Activated CD4-positive, alpha-beta T cell treated with anti-CD3 and anti-CD28 coated beads for 36 hours (primary cell): ENCODE results near the gene PNPO. TPM values are rescaled to one million over a fixed set of nuclear protein-coding genes. Genes with fewer than 3 reads are reported as not detected.

Experiments used
- ATAC-seq: fragments of 200-7000 bp; cut with Tn5 transposase; one replicate; pipeline ENCODE4 v1.10.0; 2021; ENCODE audit warnings: mild to moderate bottlenecking, moderate library complexity
- CTCF ChIA-PET: fragments of 350-600 bp; sonication (Branson Sonifier 250); formaldehyde crosslinking; loops from one replicate; lab custom pipeline; 2021; ENCODE audit warnings: antibody characterized with exemption; lab: Charles Lee
- POLR2A ChIA-PET: fragments of 350-600 bp; sonication (Branson Sonifier 250); formaldehyde crosslinking; loops from one replicate; lab custom pipeline; 2021; ENCODE audit warnings: antibody characterized with exemption, inconsistent platforms; lab: Charles Lee
- DNase-seq: peaks from one replicate; pipeline ENCODE4 v3.0.0-alpha.2; 2020
- H3K27ac Mint-ChIP-seq: one replicate; pipeline ENCODE4 v1.8.0; 2021; ENCODE audit warnings: mixed read lengths
- H3K27me3 Mint-ChIP-seq: one replicate; pipeline ENCODE4 v1.8.0; 2021; ENCODE audit warnings: mixed read lengths
- H3K36me3 Mint-ChIP-seq: one replicate; pipeline ENCODE4 v1.8.0; 2021; ENCODE audit warnings: low read depth, mixed read lengths
- H3K4me1 Mint-ChIP-seq: one replicate; pipeline ENCODE4 v1.8.0; 2021; ENCODE audit warnings: mixed read lengths
- H3K4me3 Mint-ChIP-seq: one replicate; pipeline ENCODE4 v1.8.0; 2021; ENCODE audit warnings: mild to moderate bottlenecking, moderate library complexity, mixed read lengths
- H3K9me3 Mint-ChIP-seq: one replicate; pipeline ENCODE4 v1.8.0; 2021; ENCODE audit warnings: low read depth, mixed read lengths
- intact Hi-C, 2 experiments: fragments of 100-400 bp; cut with DNase I in 1 of 2; cut with micrococcal nuclease in 1 of 2; formaldehyde crosslinking; loops; one replicate each; pipeline versions ENCODE4 v1.14.2 to v1.15.1; 2022 to 2024; cut with DNase I, micrococcal nuclease
- total RNA-seq, 2 experiments: library from RNA; stranded (reverse); gene quantifications; one replicate each; pipeline ENCODE4 v1.2.3, GENCODE V29; 2021

The PNPO gene
- total RNA-seq, 2 experiments from 2014 or later = 29.7 to 41.0 TPM

DNA sequence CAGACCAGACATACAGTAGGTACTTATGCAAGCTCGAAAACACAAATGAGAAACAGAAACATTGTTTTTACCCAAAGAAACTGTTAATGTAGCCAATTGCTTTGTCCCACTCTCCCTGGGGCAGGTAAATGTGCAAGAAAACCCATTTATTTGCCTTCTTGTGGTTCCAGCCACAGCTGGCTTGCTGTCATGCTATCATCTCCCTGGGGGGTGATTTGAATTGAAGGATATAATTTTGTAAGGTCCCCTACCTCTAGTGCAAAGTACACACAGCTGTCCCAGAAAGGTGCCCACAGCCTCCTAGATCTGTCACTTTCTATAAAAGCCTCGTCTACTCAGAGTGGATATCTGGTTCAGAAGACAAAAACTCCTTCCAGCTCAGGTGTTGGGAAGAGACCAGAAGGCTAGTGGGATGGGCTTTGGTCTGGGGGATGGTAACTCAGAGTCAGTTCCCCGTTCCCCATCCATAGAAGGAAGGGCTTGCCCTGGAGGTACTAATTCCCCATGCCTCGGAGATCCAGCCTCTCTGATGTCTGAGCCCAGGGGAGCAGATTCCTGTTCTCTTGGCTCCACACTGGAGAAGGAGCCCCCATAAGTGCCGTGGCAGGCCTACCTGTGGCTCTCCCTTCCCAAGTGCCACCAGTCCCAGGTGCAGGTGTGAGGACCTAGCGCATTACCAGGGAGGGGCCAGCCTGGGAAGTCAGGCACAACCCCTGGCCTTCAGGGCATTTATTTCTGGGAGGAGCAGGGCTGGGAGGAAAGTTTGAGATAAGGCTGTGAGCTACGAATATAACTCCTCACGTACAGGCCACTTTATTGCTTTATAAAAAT, 18.7 kb downstream of the PNPO start:
- intact Hi-C loops = loop anchor here in 1 of 2 experiments (5.0 kb wide), 1 partner anchor 322 kb away; no protein-coding TSS in a partner anchor
- Mint-ChIP-seq H3K4me3 (no peak overlapping the region), H3K36me3 (no peaks in the 10 kb centered on the region), H3K27me3 (no peaks in the 10 kb centered on the region), H3K4me1 (no peaks in the 10 kb centered on the region), H3K27ac (no peak overlapping the region), H3K9me3 (no peaks in the 10 kb centered on the region)
- POLR2A ChIA-PET = interaction anchor here (0.6 kb wide), 2 partner anchors 28 to 850 kb away, joined by 3 to 4 read pairs; no protein-coding TSS in a partner anchor
- DNase-seq (no peak), ATAC-seq (no peak)
- CTCF ChIA-PET = interaction anchor here (0.7 to 2.1 kb wide), 4 partner anchors 9 to 13 kb away, joined by 3 to 19 read pairs (median 4); partner anchors contain the start of gene CDK5RAP3

GRCh38 chr17:47961406-47961805, 20.0 kb downstream of the PNPO start:
- intact Hi-C loops = loop anchor here in 1 of 2 experiments (5.0 kb wide), 1 partner anchor 321 kb away; no protein-coding TSS in a partner anchor
- Mint-ChIP-seq H3K36me3 (no peaks in the 10 kb centered on the region), H3K4me1 (no peaks in the 10 kb centered on the region), H3K9me3 (no peaks in the 10 kb centered on the region), H3K27me3 (no peaks in the 10 kb centered on the region), H3K4me3 (no peak overlapping the region), H3K27ac (no peak overlapping the region)
- DNase-seq = no peak
- ATAC-seq = no peak
- CTCF ChIA-PET = interaction anchor here (0.6 to 1.5 kb wide), 4 partner anchors 11 to 353 kb away, joined by 3 to 7 read pairs (median 3); no protein-coding TSS in a partner anchor
- POLR2A ChIA-PET = no interaction called here

GRCh38 chr17:47962901-47963300, 21.5 kb downstream of the PNPO start:
- POLR2A ChIA-PET = no interaction called here
- Mint-ChIP-seq H3K27me3 (no peaks in the 10 kb centered on the region), H3K4me3 (no peak overlapping the region), H3K4me1 (no peaks in the 10 kb centered on the region), H3K9me3 (no peaks in the 10 kb centered on the region), H3K27ac (no peak overlapping the region), H3K36me3 (no peaks in the 10 kb centered on the region)
- intact Hi-C loops = loop anchor here in 1 of 2 experiments (5.0 kb wide), 1 partner anchor 319 kb away; no protein-coding TSS in a partner anchor
- CTCF ChIA-PET = interaction anchor here (1.5 kb wide), 1 partner anchor 13 kb away, joined by 7 read pairs; no protein-coding TSS in a partner anchor
- no peak for ATAC-seq
- no peak for DNase-seq

DNA sequence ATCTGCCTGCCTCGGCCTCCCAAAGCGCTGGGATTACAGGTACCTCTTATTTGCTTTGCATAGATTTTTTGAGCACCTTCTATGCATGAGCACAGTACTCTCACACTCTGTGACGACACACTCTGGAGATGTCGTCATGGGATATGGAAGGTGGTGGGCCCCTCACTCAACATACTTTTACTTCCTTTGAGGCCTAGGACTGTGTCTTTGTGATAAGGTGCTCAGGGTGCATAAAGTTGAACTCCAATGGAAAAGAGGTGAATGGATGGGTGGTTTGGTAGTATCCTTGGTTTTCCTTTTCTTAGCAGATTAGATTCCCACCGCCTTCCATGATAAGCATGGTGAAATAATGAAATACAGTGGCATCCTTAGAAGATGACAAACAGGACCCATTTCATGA, 23.5 kb downstream of the PNPO start:
- Mint-ChIP-seq H3K36me3 (no peaks in the 10 kb centered on the region), H3K27ac (no peak overlapping the region), H3K9me3 (no peaks in the 10 kb centered on the region), H3K4me3 (no peak overlapping the region), H3K27me3 (no peaks in the 10 kb centered on the region), H3K4me1 (peaks cover 2% of the 10 kb centered on the region)
- ChIA-PET CTCF (interaction anchor here (0.8 to 2.5 kb wide), 3 partner anchors 18 to 295 kb away, joined by 3 to 7 read pairs (median 3); partner anchors contain the start of gene PNPO), POLR2A (no interaction called here)
- intact Hi-C loops = loop anchor here in 1 of 2 experiments (5.0 kb wide), 1 partner anchor 317 kb away; no protein-coding TSS in a partner anchor
- no peak for DNase-seq
- no peak for ATAC-seq

GRCh38 chr17:47966079-47966519, 24.7 kb downstream of the PNPO start:
- Mint-ChIP-seq H3K4me3 (no peak overlapping the region), H3K27me3 (no peaks in the 10 kb centered on the region), H3K27ac (no peak overlapping the region), H3K4me1 (peaks cover 9% of the 10 kb centered on the region), H3K9me3 (no peaks in the 10 kb centered on the region), H3K36me3 (no peaks in the 10 kb centered on the region)
- CTCF ChIA-PET = interaction anchor here (0.6 to 8.2 kb wide), 2 partner anchors 20 to 33 kb away, joined by 3 to 222 read pairs; partner anchors contain the start of gene PNPO
- ATAC-seq (no peak), DNase-seq (no peak)
- intact Hi-C loops = no loop called here
- POLR2A ChIA-PET = no interaction called here

- H3K27me3 Mint-ChIP-seq = no peaks in the 10 kb centered on the region
- peaks cover 19% of the 10 kb centered on the region for H3K4me1 Mint-ChIP-seq
- H3K9me3 Mint-ChIP-seq = no peaks in the 10 kb centered on the region
- no peak overlapping the region for H3K4me3 Mint-ChIP-seq
- POLR2A ChIA-PET = no interaction called here
- CTCF ChIA-PET = interaction anchor here (1.0 to 8.2 kb wide), 4 partner anchors 11 to 137 kb away, joined by 3 to 222 read pairs (median 15); partner anchors contain the start of gene PNPO
- H3K36me3 Mint-ChIP-seq = no peaks in the 10 kb centered on the region
- no peak overlapping the region for H3K27ac Mint-ChIP-seq
- intact Hi-C loops = no loop called here
- ATAC-seq (no peak), DNase-seq (no peak)
Observed at GRCh38 chr17:47967607-47968252, 26.4 kb downstream of the PNPO start.

DNA sequence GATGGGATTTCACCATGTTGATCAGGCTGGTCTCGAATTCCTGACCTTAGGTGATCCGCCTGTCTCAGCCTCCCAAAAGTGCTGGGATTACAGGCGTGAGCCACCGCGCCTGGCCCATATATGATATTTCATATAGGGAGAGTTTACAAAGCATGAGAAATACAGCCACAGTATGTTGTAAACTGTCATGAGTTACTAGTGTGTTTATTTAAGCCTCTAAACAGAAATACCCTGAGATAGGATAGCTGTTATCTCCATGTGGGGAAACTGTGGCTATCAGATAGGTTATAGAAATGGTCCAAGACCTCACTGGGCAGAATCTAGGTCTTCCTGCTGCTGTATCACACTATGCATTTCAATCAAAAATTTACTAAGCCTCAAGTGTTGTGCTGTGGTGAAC, 27.5 kb downstream of the PNPO start:
- Mint-ChIP-seq H3K27ac (no peak overlapping the region), H3K36me3 (peaks cover 1% of the 10 kb centered on the region), H3K9me3 (no peaks in the 10 kb centered on the region), H3K4me3 (no peak overlapping the region), H3K27me3 (no peaks in the 10 kb centered on the region), H3K4me1 (peaks cover 21% of the 10 kb centered on the region)
- no peak for ATAC-seq
- ChIA-PET POLR2A (interaction anchor here (3.3 kb wide), 1 partner anchor 73 kb away, joined by 22 read pairs; the partner anchor contains the start of gene SP2), CTCF (interaction anchor here (0.6 to 8.2 kb wide), 8 partner anchors 11 to 138 kb away, joined by 3 to 222 read pairs (median 8); partner anchors contain the start of genes PNPO and SCRN2)
- DNase-seq = no peak
- intact Hi-C loops = no loop called here

GRCh38 chr17:47969930-47970724, 28.8 kb downstream of the PNPO start:
- Mint-ChIP-seq H3K27me3 (no peaks in the 10 kb centered on the region), H3K4me1 (peaks cover 21% of the 10 kb centered on the region), H3K9me3 (no peaks in the 10 kb centered on the region), H3K27ac (peak overlapping the region; percentile 69), H3K4me3 (peak overlapping the region; percentile 97), H3K36me3 (peaks cover 13% of the 10 kb centered on the region)
- ChIA-PET POLR2A (interaction anchor here (0.8 to 3.3 kb wide), 4 partner anchors 20 to 75 kb away, joined by 6 to 22 read pairs (median 11); partner anchors contain the start of genes PNPO and SP2), CTCF (interaction anchor here (0.6 to 8.2 kb wide), 30 partner anchors 9 to 640 kb away, joined by 3 to 222 read pairs (median 4); partner anchors contain the start of genes PNPO, PRR15L, SCRN2 and SP2)
- ATAC-seq = no peak
- intact Hi-C loops = loop anchor here (1.0 to 2.0 kb wide), 11 partner anchors 21 to 321 kb away; partner anchors contain the start of genes NFE2L1 (in 2 of the 2), PNPO (in 2 of the 2), SCRN2 (in 2 of the 2) and SP2 (in 2 of the 2)
- no peak for DNase-seq

DNA sequence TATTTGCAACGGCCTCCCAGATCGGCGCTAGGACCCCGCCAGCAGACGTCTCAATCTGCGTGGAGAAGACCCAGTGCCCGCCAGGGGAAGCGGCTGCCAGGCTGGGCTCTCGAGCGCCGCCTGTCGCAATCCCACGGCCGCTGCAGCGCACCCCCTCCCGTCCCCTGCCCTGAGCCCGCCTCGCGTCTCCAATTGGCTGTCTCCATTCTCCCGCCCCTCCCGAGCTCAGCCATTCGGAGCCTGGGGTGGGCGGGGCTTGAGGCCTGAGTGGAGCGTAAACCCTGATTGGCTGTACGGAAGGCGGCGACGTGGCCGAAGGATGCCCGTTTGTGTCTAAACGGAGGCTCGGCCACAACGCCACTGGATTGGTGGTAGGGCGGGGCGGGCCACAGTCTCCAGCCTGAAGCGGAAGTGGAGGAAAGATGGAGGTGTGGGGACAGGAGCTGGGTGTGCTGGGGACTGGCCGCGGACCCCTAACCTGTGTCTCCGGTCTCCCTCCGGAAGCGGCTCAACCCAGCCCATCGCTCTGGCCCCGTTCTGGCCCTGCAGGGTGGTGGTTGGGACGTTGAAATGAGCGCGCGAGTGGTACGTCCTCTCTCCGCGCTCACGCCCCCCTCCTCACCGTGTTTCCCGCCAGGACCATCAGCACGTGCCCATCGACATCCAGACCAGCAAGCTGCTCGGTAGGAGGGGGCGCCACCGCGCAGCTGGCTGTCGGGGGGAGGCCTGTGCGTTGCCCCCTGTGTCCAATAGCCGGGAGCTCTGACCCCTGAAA, 29.5 kb downstream of the PNPO start, which contains the start of gene CDK5RAP3:
TSS of gene CDK5RAP3 (plus strand) at position 389 of the 775 bp plus-strand sequence. CDS start at position 423, 34 bp downstream.
- no peaks in the 10 kb centered on the region for H3K9me3 Mint-ChIP-seq
- peaks cover 18% of the 10 kb centered on the region for H3K36me3 Mint-ChIP-seq
- H3K4me1 Mint-ChIP-seq = peaks cover 21% of the 10 kb centered on the region
- intact Hi-C loops = loop anchor here (1.0 to 2.0 kb wide), 11 partner anchors 22 to 322 kb away; partner anchors contain the start of genes NFE2L1 (in 2 of the 2), PNPO (in 2 of the 2), SCRN2 (in 2 of the 2) and SP2 (in 2 of the 2)
- H3K27ac Mint-ChIP-seq = peak within 1 kb of the TSS; percentile 94
- ChIA-PET POLR2A (interaction anchor here (1.5 to 3.3 kb wide), 3 partner anchors 24 to 75 kb away, joined by 7 to 22 read pairs (median 15); partner anchors contain the start of genes PNPO and SP2), CTCF (interaction anchor here (0.6 to 8.2 kb wide), 40 partner anchors 9 to 1737 kb away, joined by 3 to 222 read pairs (median 4); partner anchors contain the start of genes PNPO, PRR15L, SLC35B1 and SP2)
- ATAC-seq (peak; percentile 100), DNase-seq (peak; percentile 100)
- H3K27me3 Mint-ChIP-seq = no peaks in the 10 kb centered on the region
- peak within 1 kb of the TSS; percentile 97 for H3K4me3 Mint-ChIP-seq
